HepG2 (cell line): Measurements from ENCODE around the gene ODC1. TPM values are rescaled to one million over a fixed set of nuclear protein-coding genes. Genes with fewer than 3 reads are reported as not detected.

Source experiments
- ATF7-NPFF ChIP-seq: sonication (generic); formaldehyde crosslinking; IDR thresholded peaks from 2 replicates; pipeline ENCODE4 v1.8.1; 2023; ENCODE audit warnings: mild to moderate bottlenecking, low read depth, missing genetic modification reagents, moderate library complexity
- BRD4 ChIP-seq: sonication (generic); formaldehyde crosslinking; IDR thresholded peaks from 2 replicates; pipeline ENCODE4 v1.4.0; 2020; ENCODE audit warnings: missing genetic modification reagents
- DMAP1 ChIP-seq: IDR thresholded peaks from 2 replicates; pipeline ENCODE4 v1.6.1; 2016
- MED13 ChIP-seq: sonication (generic); formaldehyde crosslinking; IDR thresholded peaks from 2 replicates; pipeline ENCODE4 v1.5.0; 2020; ENCODE audit warnings: missing genetic modification reagents
- PITX1 ChIP-seq: sonication (generic); formaldehyde crosslinking; IDR thresholded peaks from 2 replicates; pipeline ENCODE4 v1.5.1; 2020; ENCODE audit warnings: mild to moderate bottlenecking, missing genetic modification reagents
- SP5 ChIP-seq: IDR thresholded peaks from 2 replicates; pipeline ENCODE4 v1.6.1; 2016; ENCODE audit warnings: low read depth, borderline replicate concordance
- ZNF281 ChIP-seq: sonication (generic); formaldehyde crosslinking; IDR thresholded peaks from 2 replicates; pipeline ENCODE4 v1.4.0; 2020; ENCODE audit warnings: missing genetic modification reagents, borderline replicate concordance
- ZNF350 ChIP-seq: sonication (generic); formaldehyde crosslinking; IDR thresholded peaks from 2 replicates; pipeline ENCODE4 v1.4.0; 2020; ENCODE audit warnings: mild to moderate bottlenecking, low read depth, missing genetic modification reagents, borderline replicate concordance
- ZNF460 ChIP-seq: sonication (generic); formaldehyde crosslinking; IDR thresholded peaks from 2 replicates; pipeline ENCODE4 v1.5.1; 2020; ENCODE audit warnings: missing genetic modification reagents, mild to moderate bottlenecking, borderline replicate concordance
- ZSCAN25 ChIP-seq: sonication (generic); formaldehyde crosslinking; IDR thresholded peaks from 2 replicates; pipeline ENCODE4 v1.8.0; 2022; ENCODE audit warnings: mild to moderate bottlenecking, missing genetic modification reagents
- polyA plus RNA-seq, 8 experiments: library from polyadenylated mRNA; depleted of rRNA in 3 of 8; stranded (reverse) in 7 of 8; unstranded in 1 of 8; fragments of >200 nt; fragmentation: Illumina TruSeq in 4 of 8; extraction: Trizol in 4 of 8; gene quantifications; 2 replicates each; pipeline versions ENCODE4 v1.2.1 to v1.2.3, GENCODE V29; 2011 to 2016; ENCODE audit warnings: low read depth in 4 of 8, missing spikeins in 1 of 8, mixed read lengths in 1 of 8; ENCODE audit not compliant: insufficient read depth in 1 of 8
- total RNA-seq, 5 experiments: library from RNA; depleted of rRNA; stranded (reverse); fragments of >200 nt; fragmentation: Illumina TruSeq; extraction: Trizol; gene quantifications; 2 replicates each; pipeline ENCODE4 v1.2.3, GENCODE V29; 2016; ENCODE audit warnings: low read depth in 1 of 5
- TF ChIP-seq, protein P1 (sequence below): sonication (generic); formaldehyde crosslinking; IDR thresholded peaks from 2 replicates; pipeline ENCODE4 v1.5.1; 2020; ENCODE audit warnings: mild to moderate bottlenecking, missing genetic modification reagents, borderline replicate concordance
- TF ChIP-seq, protein P2 (sequence below): sonication (generic); formaldehyde crosslinking; IDR thresholded peaks from 2 replicates; pipeline ENCODE4 v1.5.0; 2020; ENCODE audit warnings: mild to moderate bottlenecking, missing genetic modification reagents, borderline replicate concordance
- TF ChIP-seq, protein P3 (sequence below): sonication (generic); formaldehyde crosslinking; IDR thresholded peaks from 2 replicates; pipeline ENCODE4 v1.5.0; 2020; ENCODE audit warnings: missing genetic modification reagents

Gene ODC1
- total and polyA plus RNA-seq, 2 of the 13 experiments (the other 11 are each of a cell fraction or from before 2014, with no cell fraction given): 142 to 371 TPM

DNA sequence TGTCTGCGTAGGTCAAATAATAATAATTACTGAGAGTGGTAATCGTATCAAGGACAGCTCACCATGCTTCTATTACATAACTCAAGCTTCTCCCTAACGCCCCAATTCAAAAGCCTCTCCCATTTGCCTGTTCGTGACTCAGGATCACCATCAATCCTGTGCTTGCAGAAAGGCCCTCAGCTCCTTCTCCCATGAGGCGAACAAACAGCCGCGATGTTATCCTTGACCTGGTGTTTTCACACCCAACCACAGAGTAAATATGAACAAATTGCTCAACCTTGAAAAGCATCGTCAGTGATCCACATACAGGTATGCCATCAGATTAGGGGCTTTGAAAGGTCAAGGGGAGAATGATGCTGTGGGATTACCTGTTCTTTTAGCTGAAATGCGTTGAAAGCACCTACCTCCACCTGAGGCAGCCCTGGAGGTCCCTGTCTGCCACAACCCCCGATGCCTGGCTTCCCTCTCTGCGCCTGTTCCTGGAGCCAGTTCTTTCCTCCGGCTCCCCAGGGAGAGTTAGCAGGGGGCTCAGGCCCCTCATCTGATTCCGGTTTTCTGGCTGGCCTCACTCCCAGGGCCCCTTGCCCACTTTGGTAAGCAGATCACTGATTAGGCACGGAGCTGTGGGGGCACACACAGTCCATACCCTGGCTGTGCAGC, 39.1 kb upstream of the ODC1 start (continued):
- TF ChIP-seq, protein P1, sequence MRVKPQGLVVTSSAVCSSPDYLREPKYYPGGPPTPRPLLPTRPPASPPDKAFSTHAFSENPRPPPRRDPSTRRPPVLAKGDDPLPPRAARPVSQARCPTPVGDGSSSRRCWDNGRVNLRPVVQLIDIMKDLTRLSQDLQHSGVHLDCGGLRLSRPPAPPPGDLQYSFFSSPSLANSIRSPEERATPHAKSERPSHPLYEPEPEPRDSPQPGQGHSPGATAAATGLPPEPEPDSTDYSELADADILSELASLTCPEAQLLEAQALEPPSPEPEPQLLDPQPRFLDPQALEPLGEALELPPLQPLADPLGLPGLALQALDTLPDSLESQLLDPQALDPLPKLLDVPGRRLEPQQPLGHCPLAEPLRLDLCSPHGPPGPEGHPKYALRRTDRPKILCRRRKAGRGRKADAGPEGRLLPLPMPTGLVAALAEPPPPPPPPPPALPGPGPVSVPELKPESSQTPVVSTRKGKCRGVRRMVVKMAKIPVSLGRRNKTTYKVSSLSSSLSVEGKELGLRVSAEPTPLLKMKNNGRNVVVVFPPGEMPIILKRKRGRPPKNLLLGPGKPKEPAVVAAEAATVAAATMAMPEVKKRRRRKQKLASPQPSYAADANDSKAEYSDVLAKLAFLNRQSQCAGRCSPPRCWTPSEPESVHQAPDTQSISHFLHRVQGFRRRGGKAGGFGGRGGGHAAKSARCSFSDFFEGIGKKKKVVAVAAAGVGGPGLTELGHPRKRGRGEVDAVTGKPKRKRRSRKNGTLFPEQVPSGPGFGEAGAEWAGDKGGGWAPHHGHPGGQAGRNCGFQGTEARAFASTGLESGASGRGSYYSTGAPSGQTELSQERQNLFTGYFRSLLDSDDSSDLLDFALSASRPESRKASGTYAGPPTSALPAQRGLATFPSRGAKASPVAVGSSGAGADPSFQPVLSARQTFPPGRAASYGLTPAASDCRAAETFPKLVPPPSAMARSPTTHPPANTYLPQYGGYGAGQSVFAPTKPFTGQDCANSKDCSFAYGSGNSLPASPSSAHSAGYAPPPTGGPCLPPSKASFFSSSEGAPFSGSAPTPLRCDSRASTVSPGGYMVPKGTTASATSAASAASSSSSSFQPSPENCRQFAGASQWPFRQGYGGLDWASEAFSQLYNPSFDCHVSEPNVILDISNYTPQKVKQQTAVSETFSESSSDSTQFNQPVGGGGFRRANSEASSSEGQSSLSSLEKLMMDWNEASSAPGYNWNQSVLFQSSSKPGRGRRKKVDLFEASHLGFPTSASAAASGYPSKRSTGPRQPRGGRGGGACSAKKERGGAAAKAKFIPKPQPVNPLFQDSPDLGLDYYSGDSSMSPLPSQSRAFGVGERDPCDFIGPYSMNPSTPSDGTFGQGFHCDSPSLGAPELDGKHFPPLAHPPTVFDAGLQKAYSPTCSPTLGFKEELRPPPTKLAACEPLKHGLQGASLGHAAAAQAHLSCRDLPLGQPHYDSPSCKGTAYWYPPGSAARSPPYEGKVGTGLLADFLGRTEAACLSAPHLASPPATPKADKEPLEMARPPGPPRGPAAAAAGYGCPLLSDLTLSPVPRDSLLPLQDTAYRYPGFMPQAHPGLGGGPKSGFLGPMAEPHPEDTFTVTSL (CRISPR knock-in tag): peak; percentile 86; the same call in 1 of the 2 replicates
- TF ChIP-seq, protein P2, sequence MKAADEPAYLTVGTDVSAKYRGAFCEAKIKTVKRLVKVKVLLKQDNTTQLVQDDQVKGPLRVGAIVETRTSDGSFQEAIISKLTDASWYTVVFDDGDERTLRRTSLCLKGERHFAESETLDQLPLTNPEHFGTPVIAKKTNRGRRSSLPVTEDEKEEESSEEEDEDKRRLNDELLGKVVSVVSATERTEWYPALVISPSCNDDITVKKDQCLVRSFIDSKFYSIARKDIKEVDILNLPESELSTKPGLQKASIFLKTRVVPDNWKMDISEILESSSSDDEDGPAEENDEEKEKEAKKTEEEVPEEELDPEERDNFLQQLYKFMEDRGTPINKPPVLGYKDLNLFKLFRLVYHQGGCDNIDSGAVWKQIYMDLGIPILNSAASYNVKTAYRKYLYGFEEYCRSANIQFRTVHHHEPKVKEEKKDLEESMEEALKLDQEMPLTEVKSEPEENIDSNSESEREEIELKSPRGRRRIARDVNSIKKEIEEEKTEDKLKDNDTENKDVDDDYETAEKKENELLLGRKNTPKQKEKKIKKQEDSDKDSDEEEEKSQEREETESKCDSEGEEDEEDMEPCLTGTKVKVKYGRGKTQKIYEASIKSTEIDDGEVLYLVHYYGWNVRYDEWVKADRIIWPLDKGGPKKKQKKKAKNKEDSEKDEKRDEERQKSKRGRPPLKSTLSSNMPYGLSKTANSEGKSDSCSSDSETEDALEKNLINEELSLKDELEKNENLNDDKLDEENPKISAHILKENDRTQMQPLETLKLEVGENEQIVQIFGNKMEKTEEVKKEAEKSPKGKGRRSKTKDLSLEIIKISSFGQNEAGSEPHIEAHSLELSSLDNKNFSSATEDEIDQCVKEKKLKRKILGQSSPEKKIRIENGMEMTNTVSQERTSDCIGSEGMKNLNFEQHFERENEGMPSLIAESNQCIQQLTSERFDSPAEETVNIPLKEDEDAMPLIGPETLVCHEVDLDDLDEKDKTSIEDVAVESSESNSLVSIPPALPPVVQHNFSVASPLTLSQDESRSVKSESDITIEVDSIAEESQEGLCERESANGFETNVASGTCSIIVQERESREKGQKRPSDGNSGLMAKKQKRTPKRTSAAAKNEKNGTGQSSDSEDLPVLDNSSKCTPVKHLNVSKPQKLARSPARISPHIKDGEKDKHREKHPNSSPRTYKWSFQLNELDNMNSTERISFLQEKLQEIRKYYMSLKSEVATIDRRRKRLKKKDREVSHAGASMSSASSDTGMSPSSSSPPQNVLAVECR: peak; percentile 70; the same call in 1 of the 2 replicates
- no peak for TF ChIP-seq ATF7-NPFF (CRISPR knock-in tag)
- TF ChIP-seq PITX1 (CRISPR knock-in tag): peak; percentile 92
- peak; percentile 31; the same call in 1 of the 2 replicates for TF ChIP-seq ZSCAN25 (CRISPR knock-in tag)
- TF ChIP-seq SP5 (CRISPR knock-in tag): peak; percentile 70; the same call in 1 of the 2 replicates
- TF ChIP-seq, protein P3, sequence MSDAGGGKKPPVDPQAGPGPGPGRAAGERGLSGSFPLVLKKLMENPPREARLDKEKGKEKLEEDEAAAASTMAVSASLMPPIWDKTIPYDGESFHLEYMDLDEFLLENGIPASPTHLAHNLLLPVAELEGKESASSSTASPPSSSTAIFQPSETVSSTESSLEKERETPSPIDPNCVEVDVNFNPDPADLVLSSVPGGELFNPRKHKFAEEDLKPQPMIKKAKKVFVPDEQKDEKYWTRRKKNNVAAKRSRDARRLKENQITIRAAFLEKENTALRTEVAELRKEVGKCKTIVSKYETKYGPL (CRISPR knock-in tag): 0 out of 2 replicates have a peak, but pooled peaks have one; percentile 41
- no peak; the same call in 1 of the 2 replicates for TF ChIP-seq ZNF460 (CRISPR knock-in tag)
- TF ChIP-seq ZNF350 (CRISPR knock-in tag): peak; percentile 74; the same call in 1 of the 2 replicates
- 0 out of 2 replicates have a peak, but pooled peaks have one; percentile 30 for TF ChIP-seq DMAP1 (CRISPR knock-in tag)
- TF ChIP-seq ZNF281: peak; percentile 46; the same call in 1 of the 2 replicates
- TF ChIP-seq MED13 (CRISPR knock-in tag): no peak; the same call in 1 of the 2 replicates
- peak; percentile 17; the same call in 1 of the 2 replicates for TF ChIP-seq BRD4 (CRISPR knock-in tag)
